GM12878 (cell line): ENCODE measurements around the gene RAD51B. TPM values are rescaled to one million over a fixed set of nuclear protein-coding genes. Genes with fewer than 3 reads are reported as not detected.

Experiments used
- ATAC-seq: fragments of 200-7000 bp; cut with Tn5 transposase; 3 replicates; pipeline ENCODE4 v1.9.1; 2020; ENCODE audit warnings: mild to moderate bottlenecking, moderate library complexity
- BruUV-seq: library from RNA; stranded (reverse); fragments of 400-500 nt; replicated peaks from 2 replicates; lab custom pipeline; 2021; lab: Mats Ljungman, UMichigan
- CTCF ChIA-PET: fragments of 300-600 bp; sonication (Branson Sonifier 250); formaldehyde crosslinking; extraction: SDS; loops from one replicate; lab custom pipeline; 2021; ENCODE audit warnings: inconsistent platforms; lab: Yijun Ruan, JAX
- POLR2A ChIA-PET: fragments of 350-600 bp; formaldehyde crosslinking; extraction: SDS; loops from one replicate; lab custom pipeline; 2021; ENCODE audit warnings: inconsistent platforms; lab: Charles Lee
- RAD21 ChIA-PET: fragments of 300-600 bp; sonication (Branson Sonifier 250); formaldehyde crosslinking; loops from one replicate; lab custom pipeline; 2023; ENCODE audit warnings: antibody characterized with exemption; ENCODE audit not compliant: unreplicated experiment; lab: Charles Lee
- SMC1A ChIA-PET: fragments of 300-600 bp; sonication (Branson Sonifier 250); formaldehyde crosslinking; loops from one replicate; lab custom pipeline; 2023; ENCODE audit not compliant: unreplicated experiment, uncharacterized antibody; lab: Charles Lee
- DNase-seq: peaks from one replicate; pipeline ENCODE4 v3.0.0-alpha.2; 2011; ENCODE audit warnings: low read depth, low spot score
- FAIRE-seq: peaks from 3 replicates; lab custom pipeline; 2011; peaks lifted over from hg19 to GRCh38; lab: Jason Lieb, UNC
- H2AFZ ChIP-seq: 2 replicates; pipeline ENCODE4 v1.6.0; 2011; ENCODE audit warnings: low read depth, low read length, control low read depth; ENCODE audit not compliant: control insufficient read depth
- H3K27ac ChIP-seq: 2 replicates; pipeline ENCODE4 v1.5.1; 2011; ENCODE audit warnings: control low read depth; ENCODE audit not compliant: control insufficient read depth, insufficient read depth
- H3K27me3 ChIP-seq, 2 experiments: replicated peaks in 1 of 2; 2 replicates each; pipeline versions ENCODE4 v1.6.0 to v1.6.1; 2011; ENCODE audit warnings: low read length in 1 of 2; ENCODE audit not compliant: control insufficient read depth in 2 of 2, insufficient read depth in 2 of 2
- H3K36me3 ChIP-seq, 2 experiments: 2 replicates each; pipeline ENCODE4 v1.5.1; 2011; ENCODE audit warnings: low read length in 1 of 2; ENCODE audit not compliant: control insufficient read depth in 2 of 2, insufficient read depth in 2 of 2
- H3K4me1 ChIP-seq: 2 replicates; pipeline ENCODE4 v1.6.1; 2011; ENCODE audit warnings: mild to moderate bottlenecking, low read length, moderate library complexity, mixed read lengths; ENCODE audit not compliant: control insufficient read depth, insufficient read depth
- H3K4me2 ChIP-seq: 2 replicates; pipeline ENCODE4 v1.6.0; 2011; ENCODE audit warnings: control low read depth; ENCODE audit not compliant: control insufficient read depth, insufficient read depth
- H3K4me3 ChIP-seq: fragments of 200-600 bp; sonication (generic); 2 replicates; pipeline ENCODE4 v1.5.1; 2016
- H3K79me2 ChIP-seq: 2 replicates; pipeline ENCODE4 v1.6.0; 2011; ENCODE audit warnings: low read length; ENCODE audit not compliant: control insufficient read depth, insufficient read depth
- H3K9ac ChIP-seq: 2 replicates; pipeline ENCODE4 v1.8.0; 2011; ENCODE audit warnings: low read length, control low read depth, mixed read lengths; ENCODE audit not compliant: control insufficient read depth, insufficient read depth
- H3K9me3 ChIP-seq: replicated peaks from 3 replicates; pipeline ENCODE4 v1.5.1; 2011; ENCODE audit warnings: mild to moderate bottlenecking, low read length; ENCODE audit not compliant: control insufficient read depth, insufficient read depth
- H4K20me1 ChIP-seq: 2 replicates; pipeline ENCODE4 v1.6.0; 2011; ENCODE audit not compliant: control insufficient read depth, insufficient read depth
- HCFC1 ChIP-seq: fragments of 150-350 bp; IDR thresholded peaks from 2 replicates; pipeline ENCODE4 v1.6.1; 2014; ENCODE audit warnings: low read length
- MTA2 ChIP-seq: fragments of 450-650 bp; IDR thresholded peaks from 2 replicates; pipeline ENCODE4 v1.6.1; 2016; ENCODE audit warnings: low read depth, mild to moderate bottlenecking, moderate library complexity
- RUNX3 ChIP-seq: IDR thresholded peaks from 2 replicates; pipeline ENCODE4 v1.6.1; 2012; ENCODE audit warnings: low read length, inconsistent platforms
- SREBF1 ChIP-seq: IDR thresholded peaks from 2 replicates; pipeline ENCODE4 v1.6.1; 2012; ENCODE audit warnings: mild to moderate bottlenecking, low read length
- ZNF207 ChIP-seq: fragments of 450-650 bp; IDR thresholded peaks from 2 replicates; pipeline ENCODE4 v1.6.1; 2014; ENCODE audit warnings: antibody characterized with exemption, mild to moderate bottlenecking, borderline replicate concordance
- WGBS: methylation state at CpG from one replicate; pipeline ENCODE4 v1.1.6; 2016; ENCODE audit warnings: low lambda C conversion rate; ENCODE audit not compliant: insufficient replicate concordance, insufficient coverage; ENCODE audit errors: missing lambda C conversion rate; 5-methylcytosine and 5-hydroxymethylcytosine counted together
- in situ Hi-C: fragments of 300-500 bp; cut with MboI; formaldehyde crosslinking; loops from 9 replicates; pipeline ENCODE4 v1.14.3; 2018; ENCODE audit warnings: mixed read lengths
- intact Hi-C: fragments of 100-400 bp; cut with micrococcal nuclease; formaldehyde crosslinking; loops from one replicate; pipeline ENCODE4 v1.14.2; 2022; ENCODE audit not compliant: unreplicated experiment
- polyA plus RNA-seq, 11 experiments: library from polyadenylated mRNA; depleted of rRNA in 4 of 11; unstranded in 6 of 11; stranded (reverse) in 5 of 11; fragments of >200 nt; fragmentation: Nextera tagmentation in 4 of 11; fragmentation: Illumina TruSeq in 1 of 11; extraction: Ambion mirVana in 4 of 11; extraction: Trizol in 1 of 11; gene quantifications; 1 replicate in 1 of 11; 2 replicates in 10 of 11; pipeline versions ENCODE4 v1.2.1 to v1.2.3, GENCODE V29; 2011 to 2016; ENCODE audit warnings: inconsistent platforms in 2 of 11, missing spikeins in 2 of 11, low read depth in 1 of 11
- total RNA-seq, 4 experiments: library from RNA; depleted of rRNA in 3 of 4; stranded (reverse); fragments of >200 nt in 3 of 4; fragmentation: Illumina TruSeq in 1 of 4; extraction: Trizol in 1 of 4; gene quantifications; 2 replicates each; pipeline versions ENCODE4 v1.2.1 to v1.2.3, GENCODE V29; 2013 to 2021
- TF ChIP-seq, protein P1 (sequence below): fragments of 450-650 bp; IDR thresholded peaks from 2 replicates; pipeline ENCODE4 v1.6.1; 2017; ENCODE audit warnings: mild to moderate bottlenecking, low read depth, inconsistent platforms; ENCODE audit not compliant: poor library complexity, severe bottlenecking
- TF ChIP-seq, protein P2 (sequence below): fragments of 450-650 bp; IDR thresholded peaks from 2 replicates; pipeline ENCODE4 v1.6.1; 2016; ENCODE audit warnings: mild to moderate bottlenecking

The RAD51B gene
- total and polyA plus RNA-seq, 10 of the 15 experiments (the other 5 are each of a cell fraction or from before 2014, with no cell fraction given), result 9.8 to 26.8 (median 21.3) TPM

DNA sequence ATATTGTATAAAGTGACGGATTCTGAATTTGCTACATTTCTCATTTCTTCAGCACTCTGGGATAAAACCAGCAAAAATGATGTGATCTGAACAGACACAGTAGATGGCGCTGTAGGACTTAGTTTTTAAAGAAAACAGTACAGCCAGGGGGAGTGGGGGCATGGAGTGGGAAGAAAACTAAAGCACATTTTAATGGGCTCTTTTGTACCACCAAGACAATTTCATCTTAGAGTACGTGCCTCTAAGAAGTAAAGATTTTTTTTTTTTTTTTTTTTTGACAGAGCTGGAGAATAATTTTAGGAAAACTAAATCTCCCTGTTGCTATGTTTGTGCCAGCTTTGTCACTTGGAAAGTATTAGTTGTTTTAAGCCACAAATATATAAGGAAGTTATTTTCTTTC lies 124.4 kb downstream of the RAD51B start (continued):
- TF ChIP-seq RUNX3 (0 out of 2 replicates have a peak, but pooled peaks have one; percentile 10), HCFC1 (no peak), ZNF207 (peak; percentile 40; the same call in 1 of the 2 replicates), MTA2 (no peak)
- TF ChIP-seq, protein P1, sequence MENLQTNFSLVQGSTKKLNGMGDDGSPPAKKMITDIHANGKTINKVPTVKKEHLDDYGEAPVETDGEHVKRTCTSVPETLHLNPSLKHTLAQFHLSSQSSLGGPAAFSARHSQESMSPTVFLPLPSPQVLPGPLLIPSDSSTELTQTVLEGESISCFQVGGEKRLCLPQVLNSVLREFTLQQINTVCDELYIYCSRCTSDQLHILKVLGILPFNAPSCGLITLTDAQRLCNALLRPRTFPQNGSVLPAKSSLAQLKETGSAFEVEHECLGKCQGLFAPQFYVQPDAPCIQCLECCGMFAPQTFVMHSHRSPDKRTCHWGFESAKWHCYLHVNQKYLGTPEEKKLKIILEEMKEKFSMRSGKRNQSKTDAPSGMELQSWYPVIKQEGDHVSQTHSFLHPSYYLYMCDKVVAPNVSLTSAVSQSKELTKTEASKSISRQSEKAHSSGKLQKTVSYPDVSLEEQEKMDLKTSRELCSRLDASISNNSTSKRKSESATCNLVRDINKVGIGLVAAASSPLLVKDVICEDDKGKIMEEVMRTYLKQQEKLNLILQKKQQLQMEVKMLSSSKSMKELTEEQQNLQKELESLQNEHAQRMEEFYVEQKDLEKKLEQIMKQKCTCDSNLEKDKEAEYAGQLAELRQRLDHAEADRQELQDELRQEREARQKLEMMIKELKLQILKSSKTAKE, result peak; percentile 97
- TF ChIP-seq, protein P2, sequence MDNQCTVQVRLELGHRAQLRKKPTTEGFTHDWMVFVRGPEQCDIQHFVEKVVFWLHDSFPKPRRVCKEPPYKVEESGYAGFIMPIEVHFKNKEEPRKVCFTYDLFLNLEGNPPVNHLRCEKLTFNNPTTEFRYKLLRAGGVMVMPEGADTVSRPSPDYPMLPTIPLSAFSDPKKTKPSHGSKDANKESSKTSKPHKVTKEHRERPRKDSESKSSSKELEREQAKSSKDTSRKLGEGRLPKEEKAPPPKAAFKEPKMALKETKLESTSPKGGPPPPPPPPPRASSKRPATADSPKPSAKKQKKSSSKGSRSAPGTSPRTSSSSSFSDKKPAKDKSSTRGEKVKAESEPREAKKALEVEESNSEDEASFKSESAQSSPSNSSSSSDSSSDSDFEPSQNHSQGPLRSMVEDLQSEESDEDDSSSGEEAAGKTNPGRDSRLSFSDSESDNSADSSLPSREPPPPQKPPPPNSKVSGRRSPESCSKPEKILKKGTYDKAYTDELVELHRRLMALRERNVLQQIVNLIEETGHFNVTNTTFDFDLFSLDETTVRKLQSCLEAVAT, result peak; percentile 53; the same call in 1 of the 2 replicates

DNA sequence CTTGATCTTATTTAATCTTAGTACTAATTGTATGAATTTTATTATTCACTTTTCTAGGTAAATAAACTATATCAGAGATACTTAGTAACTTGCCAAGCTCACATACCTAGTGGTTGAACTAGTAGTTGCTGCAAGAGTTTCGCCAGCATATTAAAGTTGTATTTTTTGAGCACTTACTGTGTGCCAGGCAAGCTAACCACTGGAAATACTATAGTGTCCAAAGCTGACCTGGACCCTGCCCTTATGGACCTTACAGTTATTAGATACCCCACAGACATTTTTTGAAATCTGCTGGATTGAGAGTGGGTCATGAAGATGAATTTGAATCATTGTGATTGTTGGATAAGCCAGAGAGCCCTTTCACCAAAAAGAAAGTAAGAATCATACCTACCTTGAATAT lies 125.0 kb downstream of the RAD51B start:
- Histone ChIP-seq H3K27ac (peak overlapping the region; percentile 12; the same call in 1 of the 2 replicates), H3K79me2 (no peaks in the 10 kb centered on the region), H3K9ac (no peak overlapping the region; the same call in 1 of the 2 replicates), H4K20me1 (no peaks in the 10 kb centered on the region), H3K4me3 (no peak overlapping the region), H3K4me2 (no peak overlapping the region), H3K4me1 (no peaks in the 10 kb centered on the region), H3K9me3 (no peaks in the 10 kb centered on the region), H3K27me3 (no peaks in the 10 kb centered on the region), H3K36me3 (no peaks in the 10 kb centered on the region), H2AFZ (no peak overlapping the region)
- intact Hi-C loops (loop anchor here (1.0 to 10.0 kb wide), 5 partner anchors 304 to 872 kb away; no protein-coding TSS in a partner anchor), in situ Hi-C loops (loop anchor here (5.0 kb wide), 1 partner anchor 303 kb away; no protein-coding TSS in a partner anchor)
- WGBS, result 90% methylated on average over 1 of the region's 1 CpG
- CTCF ChIA-PET, result interaction anchor here (0.6 to 7.4 kb wide), 68 partner anchors 8 to 1266 kb away, joined by 3 to 110 read pairs (median 4); no protein-coding TSS in a partner anchor
- POLR2A ChIA-PET, result interaction anchor here (0.6 to 1.7 kb wide), 12 partner anchors 210 to 900 kb away, joined by 3 to 5 read pairs (median 3); no protein-coding TSS in a partner anchor
- FAIRE-seq (no peak), DNase-seq (no peak), ATAC-seq (peak; percentile 29; the same call in 2 of the 3 replicates)
- TF ChIP-seq SREBF1, result no peak
- TF ChIP-seq ZNF207, result no peak
- SMC1A ChIA-PET, result interaction anchor here (0.6 to 4.3 kb wide), 58 partner anchors 9 to 1149 kb away, joined by 3 to 90 read pairs (median 4); no protein-coding TSS in a partner anchor
- BruUV-seq, result no TSS peak
- RAD21 ChIA-PET, result interaction anchor here (0.6 to 4.8 kb wide), 61 partner anchors 8 to 904 kb away, joined by 3 to 93 read pairs (median 4); partner anchors contain the start of genes RAD51B and ZFP36L1
